ENCODE results near the gene C11orf71. TPM values are rescaled to one million over a fixed set of nuclear protein-coding genes. Genes with fewer than 3 reads are reported as not detected.

Gene C11orf71
- total RNA-seq, 1 donor from 2014 or later: 2.1 TPM

DNA sequence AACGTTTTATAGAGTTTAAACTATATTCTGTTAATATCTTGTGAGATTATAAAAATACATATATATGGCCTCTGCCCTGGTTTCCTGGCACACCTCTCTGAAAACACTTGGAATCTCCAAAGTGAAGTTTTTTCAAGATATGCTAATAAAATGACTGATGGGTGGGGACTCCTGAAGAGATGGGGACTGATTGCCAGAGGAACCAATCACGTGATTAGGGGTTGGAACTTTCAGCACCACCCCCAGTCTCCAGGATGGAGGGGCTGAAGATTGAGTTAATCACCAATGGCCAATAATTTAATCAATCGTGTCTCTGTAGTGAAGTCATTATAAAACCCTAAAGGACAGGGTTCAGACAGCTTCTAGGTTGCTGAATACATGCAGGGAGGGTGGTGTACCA is 37.4 kb downstream of the C11orf71 start:
- no peak for TF ChIP-seq CTCF (IDR thresholded peaks at IDR 0.05; ENCODE audit: insufficient read depth, low read length, severe bottlenecking)
- FAIRE-seq: no peak
- H3K4me3 ChIP-seq (ENCODE audit: low read depth, low read length): no peak overlapping the region
- H3K27me3 ChIP-seq (ENCODE audit: control insufficient read depth, insufficient read depth, low read length): no peaks in the 10 kb centered on the region
- no peak for DNase-seq (ENCODE audit: low read depth)
- no peaks in the 10 kb centered on the region for H3K36me3 ChIP-seq (ENCODE audit: control insufficient read depth, insufficient read depth, low read length)

DNA sequence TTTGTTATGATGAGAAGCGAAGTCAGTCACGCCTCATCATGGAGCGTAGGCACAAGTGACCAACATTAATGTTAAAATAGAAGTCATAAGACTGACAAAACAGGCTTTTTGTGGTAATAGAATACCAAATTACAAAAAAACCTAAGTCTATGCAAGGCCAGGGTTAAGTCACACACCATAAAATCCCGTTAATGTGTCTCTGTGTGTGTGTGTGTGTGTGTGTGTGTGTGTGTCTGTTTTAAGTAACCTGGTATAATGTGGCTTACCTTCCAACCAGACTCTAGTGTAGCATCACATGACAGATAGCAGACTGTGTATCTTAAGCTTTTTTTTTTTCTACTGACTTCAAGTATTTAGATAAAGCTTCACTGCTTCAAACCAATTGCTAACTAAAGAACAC is 38.0 kb downstream of the C11orf71 start:
- DNase-seq (ENCODE audit: low read depth) (no peak), FAIRE-seq (no peak)
- H3K27me3 ChIP-seq (ENCODE audit: control insufficient read depth, insufficient read depth, low read length): no peaks in the 10 kb centered on the region
- no peak for TF ChIP-seq CTCF (IDR thresholded peaks at IDR 0.05; ENCODE audit: insufficient read depth, low read length, severe bottlenecking)
- H3K4me3 ChIP-seq (ENCODE audit: low read depth, low read length): no peak overlapping the region
- H3K36me3 ChIP-seq (ENCODE audit: control insufficient read depth, insufficient read depth, low read length): no peaks in the 10 kb centered on the region

GRCh38 chr11:114359342-114359741 is 41.0 kb downstream of the C11orf71 start:
- TF ChIP-seq CTCF (IDR thresholded peaks at IDR 0.05; ENCODE audit: insufficient read depth, low read length, severe bottlenecking): no peak
- Histone ChIP-seq H3K4me3 (ENCODE audit: low read depth, low read length) (no peak overlapping the region), H3K36me3 (ENCODE audit: control insufficient read depth, insufficient read depth, low read length) (no peaks in the 10 kb centered on the region), H3K27me3 (ENCODE audit: control insufficient read depth, insufficient read depth, low read length) (no peaks in the 10 kb centered on the region)
- FAIRE-seq: no peak
- peak; percentile 71 for DNase-seq (ENCODE audit: low read depth)

- TF ChIP-seq CTCF (IDR thresholded peaks at IDR 0.05; ENCODE audit: insufficient read depth, low read length, severe bottlenecking): no peak
- FAIRE-seq: no peak
Observed at GRCh38 chr11:114358716-114359115, 41.6 kb downstream of the C11orf71 start.

DNA sequence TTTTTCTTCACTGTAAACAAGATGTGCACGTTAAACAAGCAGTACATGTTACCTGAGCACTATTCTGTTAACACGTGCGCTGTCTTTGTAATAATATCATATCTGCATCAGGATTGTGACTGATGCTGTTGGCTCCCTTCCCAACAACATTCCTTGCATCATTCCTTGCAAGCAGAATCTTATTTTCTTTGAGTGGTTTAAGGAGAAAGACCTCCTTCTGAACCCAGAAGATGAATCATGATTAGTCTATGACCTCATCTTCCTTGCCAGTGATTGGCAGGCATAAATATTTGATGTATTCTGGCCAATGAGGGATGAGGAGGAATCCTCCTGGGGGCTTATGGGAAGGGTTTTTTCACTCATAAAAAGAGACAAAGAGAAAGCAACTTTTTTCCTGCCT is 46.2 kb downstream of the C11orf71 start:
- Histone ChIP-seq H3K36me3 (ENCODE audit: control insufficient read depth, insufficient read depth, low read length) (no peaks in the 10 kb centered on the region), H3K4me3 (ENCODE audit: low read depth, low read length) (no peak overlapping the region), H3K27me3 (ENCODE audit: control insufficient read depth, insufficient read depth, low read length) (no peaks in the 10 kb centered on the region)
- DNase-seq (ENCODE audit: low read depth) (peak; percentile 99), FAIRE-seq (no peak)
- TF ChIP-seq CTCF (IDR thresholded peaks at IDR 0.05; ENCODE audit: insufficient read depth, low read length, severe bottlenecking): no peak

More at GRCh38 chr11:114358716-114359115, 41.6 kb downstream of the C11orf71 start:
- H3K27me3 ChIP-seq (ENCODE audit: control insufficient read depth, insufficient read depth, low read length): no peaks in the 10 kb centered on the region
- no peaks in the 10 kb centered on the region for H3K36me3 ChIP-seq (ENCODE audit: control insufficient read depth, insufficient read depth, low read length)
- H3K4me3 ChIP-seq (ENCODE audit: low read depth, low read length): no peak overlapping the region
- DNase-seq (ENCODE audit: low read depth): peak; percentile 55

DNA sequence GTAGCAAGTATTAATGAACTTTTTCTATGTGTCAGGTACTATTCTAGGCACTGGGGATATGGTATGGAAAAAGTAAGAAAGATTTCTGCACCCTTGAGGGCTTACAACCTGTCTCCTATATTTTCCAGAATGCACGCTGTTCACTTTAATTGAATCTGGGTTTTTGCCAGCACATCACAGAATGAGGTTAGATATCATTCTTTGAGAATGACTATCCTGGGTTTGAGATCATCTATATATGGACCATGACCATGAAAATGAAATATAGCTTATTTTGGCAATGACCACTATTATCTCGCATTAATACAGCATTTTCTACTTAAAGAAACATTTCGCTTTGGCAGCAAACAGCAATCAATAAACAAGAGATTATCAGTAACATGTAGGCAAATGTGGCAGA is 46.9 kb downstream of the C11orf71 start:
- no peak for FAIRE-seq
- no peak for DNase-seq (ENCODE audit: low read depth)
- no peaks in the 10 kb centered on the region for H3K27me3 ChIP-seq (ENCODE audit: control insufficient read depth, insufficient read depth, low read length)
- H3K4me3 ChIP-seq (ENCODE audit: low read depth, low read length): no peak overlapping the region
- no peak for TF ChIP-seq CTCF (IDR thresholded peaks at IDR 0.05; ENCODE audit: insufficient read depth, low read length, severe bottlenecking)
- H3K36me3 ChIP-seq (ENCODE audit: control insufficient read depth, insufficient read depth, low read length): no peaks in the 10 kb centered on the region

All from bronchial epithelial cell (primary cell).